Breast epithelium (tissue), 4 donors: ENCODE results near the gene SERTAD1. TPM values are rescaled to one million over a fixed set of nuclear protein-coding genes. Genes with fewer than 3 reads are reported as not detected.
"Not testable (repeated sequence)": the region's sequence is repeated elsewhere in the genome, so short reads cannot be mapped to it uniquely, and the experiment has no call there.

ENCODE experiments used
- DNase-seq, 2 donors: peaks; one replicate each; pipeline ENCODE4 v3.0.0-alpha.2; 2019; ENCODE audit warnings: low spot score in 2 of 2
- H3K27ac ChIP-seq, 2 donors: fragments of 200-600 bp; sonication (generic) in 1 of 2; one replicate each; pipeline ENCODE4 v1.5.1; 2016 to 2019; ENCODE audit warnings: mild to moderate bottlenecking in 1 of 2
- H3K27me3 ChIP-seq, 2 donors: fragments of 200-600 bp; sonication (generic) in 1 of 2; one replicate each; pipeline versions ENCODE4 v1.5.1 to v1.6.0; 2017 to 2019; ENCODE audit warnings: control low read depth in 1 of 2, mild to moderate bottlenecking in 1 of 2
- H3K36me3 ChIP-seq: fragments of 200-600 bp; one replicate; pipeline ENCODE4 v1.5.1; 2019
- H3K4me1 ChIP-seq, 2 donors: fragments of 200-600 bp; sonication (generic); one replicate each; pipeline ENCODE4 v1.5.1; 2016 to 2019; ENCODE audit warnings: control low read depth in 1 of 2
- H3K4me3 ChIP-seq, 3 donors: fragments of 200-600 bp; sonication (generic); 1 replicate in 2 of 3; 2 replicates in 1 of 3; pipeline ENCODE4 v1.5.1; 2016 to 2019; ENCODE audit warnings: mild to moderate bottlenecking in 3 of 3, moderate library complexity in 2 of 3
- H3K9me3 ChIP-seq, 2 donors: fragments of 200-600 bp; sonication (generic) in 1 of 2; one replicate each; pipeline ENCODE4 v1.5.1; 2016 to 2019; ENCODE audit warnings: control low read depth in 1 of 2
- POLR2A ChIP-seq: fragments of 450-650 bp; IDR thresholded peaks from one replicate; pipeline ENCODE4 v1.6.1; 2016; ENCODE audit warnings: antibody characterized with exemption, mild to moderate bottlenecking, moderate library complexity
- POLR2AphosphoS5 ChIP-seq, 3 donors: sonication (generic); formaldehyde crosslinking; IDR thresholded peaks; one replicate each; pipeline ENCODE4 v1.6.1; 2017; ENCODE audit warnings: antibody characterized with exemption in 3 of 3
- intact Hi-C: fragments of 100-400 bp; cut with DNase I; formaldehyde crosslinking; loops from one replicate; pipeline ENCODE4 v1.15.1; 2023; ENCODE audit warnings: low total_unique reads
- total RNA-seq, 3 donors: library from RNA; depleted of rRNA; stranded (reverse); fragments of >200 nt; gene quantifications; one replicate each; pipeline ENCODE4 v1.1.0, GENCODE V29; 2016
- TF ChIP-seq, protein P1 (sequence below), 3 donors: fragments of 450-650 bp; IDR thresholded peaks; one replicate each; pipeline ENCODE4 v1.5.1; 2016 to 2017; ENCODE audit warnings: antibody characterized with exemption in 3 of 3, mild to moderate bottlenecking in 3 of 3, moderate library complexity in 3 of 3

Gene SERTAD1
- total RNA-seq, 3 donors from 2014 or later: 10.4 to 25.3 (median 18.0) TPM

DNA sequence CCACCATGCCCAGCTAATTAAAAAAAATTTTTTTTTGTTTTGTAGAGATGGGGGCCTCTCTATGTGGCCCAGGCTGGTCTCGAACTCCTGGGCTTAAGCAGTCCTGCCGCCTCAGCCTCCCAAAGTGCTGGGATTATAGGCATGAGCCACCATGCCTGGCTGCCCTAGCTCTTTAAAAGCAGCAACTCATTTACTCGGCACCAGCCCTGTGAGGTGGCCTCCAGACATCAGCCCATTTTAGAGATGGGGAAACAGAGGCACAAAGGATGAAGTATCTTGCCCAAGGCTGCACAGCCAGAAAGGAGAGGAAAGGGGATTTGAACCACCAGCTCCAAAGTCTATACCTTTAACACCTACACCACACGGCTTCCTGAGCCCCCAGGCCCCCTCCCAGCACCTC, 12.9 kb downstream of the SERTAD1 start:
- no peak for DNase-seq
- intact Hi-C loops: no loop called here
- Histone ChIP-seq H3K4me1 (peaks cover 0 to 7% of the 10 kb centered on the region in 2 donors), H3K36me3 (no peaks in the 10 kb centered on the region), H3K27ac (peak overlapping the region in 1 of 2 donors; percentile 72), H3K4me3 (peak overlapping the region in 2 of 3 donors; percentile 17 to 39), H3K27me3 (no peaks in the 10 kb centered on the region), H3K9me3 (no peaks in the 10 kb centered on the region)
- TF ChIP-seq, protein P1, sequence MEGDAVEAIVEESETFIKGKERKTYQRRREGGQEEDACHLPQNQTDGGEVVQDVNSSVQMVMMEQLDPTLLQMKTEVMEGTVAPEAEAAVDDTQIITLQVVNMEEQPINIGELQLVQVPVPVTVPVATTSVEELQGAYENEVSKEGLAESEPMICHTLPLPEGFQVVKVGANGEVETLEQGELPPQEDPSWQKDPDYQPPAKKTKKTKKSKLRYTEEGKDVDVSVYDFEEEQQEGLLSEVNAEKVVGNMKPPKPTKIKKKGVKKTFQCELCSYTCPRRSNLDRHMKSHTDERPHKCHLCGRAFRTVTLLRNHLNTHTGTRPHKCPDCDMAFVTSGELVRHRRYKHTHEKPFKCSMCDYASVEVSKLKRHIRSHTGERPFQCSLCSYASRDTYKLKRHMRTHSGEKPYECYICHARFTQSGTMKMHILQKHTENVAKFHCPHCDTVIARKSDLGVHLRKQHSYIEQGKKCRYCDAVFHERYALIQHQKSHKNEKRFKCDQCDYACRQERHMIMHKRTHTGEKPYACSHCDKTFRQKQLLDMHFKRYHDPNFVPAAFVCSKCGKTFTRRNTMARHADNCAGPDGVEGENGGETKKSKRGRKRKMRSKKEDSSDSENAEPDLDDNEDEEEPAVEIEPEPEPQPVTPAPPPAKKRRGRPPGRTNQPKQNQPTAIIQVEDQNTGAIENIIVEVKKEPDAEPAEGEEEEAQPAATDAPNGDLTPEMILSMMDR (IDR thresholded peaks at IDR 0.05): no peak
- TF ChIP-seq POLR2AphosphoS5 (IDR thresholded peaks at IDR 0.05) (no peak), POLR2A (no peak)

DNA sequence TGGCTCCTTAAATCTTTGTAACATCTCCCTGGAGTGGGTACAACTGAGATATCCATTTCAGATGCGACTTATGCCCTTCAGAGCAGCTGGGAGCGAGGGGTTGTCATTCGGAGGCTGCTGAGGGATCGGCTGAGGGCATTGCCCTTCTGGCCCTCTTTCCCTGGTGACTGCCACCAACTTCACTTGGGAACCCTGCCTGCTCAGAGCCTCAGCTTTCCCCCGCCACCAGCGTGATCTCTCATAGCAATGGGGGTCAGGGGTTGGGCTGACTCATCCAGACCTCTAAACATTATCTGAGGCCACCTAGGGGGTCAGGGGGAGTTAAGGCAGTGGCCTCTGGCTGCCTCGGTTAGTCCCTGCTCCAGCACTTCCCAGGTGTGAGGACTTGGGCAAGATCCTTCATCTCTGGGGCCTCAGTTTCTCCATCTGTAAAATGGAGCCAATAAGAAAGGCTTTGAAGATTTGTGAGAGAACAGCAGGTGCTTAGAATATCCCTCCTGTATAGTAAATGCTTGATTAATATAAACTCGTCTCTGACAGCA, 13.8 kb downstream of the SERTAD1 start:
- no peaks in the 10 kb centered on the region for H3K36me3 ChIP-seq
- TF ChIP-seq, protein P1 (IDR thresholded peaks at IDR 0.05): no peak
- no peak for TF ChIP-seq POLR2AphosphoS5 (IDR thresholded peaks at IDR 0.05)
- no peak for TF ChIP-seq POLR2A
- H3K4me1 ChIP-seq: peaks cover 0 to 7% of the 10 kb centered on the region in 2 donors
- H3K4me3 ChIP-seq: no peak overlapping the region
- peak overlapping the region; percentile 72 to 85 for H3K27ac ChIP-seq
- H3K27me3 ChIP-seq: no peaks in the 10 kb centered on the region
- intact Hi-C loops: no loop called here
- no peak for DNase-seq
- H3K9me3 ChIP-seq: no peaks in the 10 kb centered on the region

DNA sequence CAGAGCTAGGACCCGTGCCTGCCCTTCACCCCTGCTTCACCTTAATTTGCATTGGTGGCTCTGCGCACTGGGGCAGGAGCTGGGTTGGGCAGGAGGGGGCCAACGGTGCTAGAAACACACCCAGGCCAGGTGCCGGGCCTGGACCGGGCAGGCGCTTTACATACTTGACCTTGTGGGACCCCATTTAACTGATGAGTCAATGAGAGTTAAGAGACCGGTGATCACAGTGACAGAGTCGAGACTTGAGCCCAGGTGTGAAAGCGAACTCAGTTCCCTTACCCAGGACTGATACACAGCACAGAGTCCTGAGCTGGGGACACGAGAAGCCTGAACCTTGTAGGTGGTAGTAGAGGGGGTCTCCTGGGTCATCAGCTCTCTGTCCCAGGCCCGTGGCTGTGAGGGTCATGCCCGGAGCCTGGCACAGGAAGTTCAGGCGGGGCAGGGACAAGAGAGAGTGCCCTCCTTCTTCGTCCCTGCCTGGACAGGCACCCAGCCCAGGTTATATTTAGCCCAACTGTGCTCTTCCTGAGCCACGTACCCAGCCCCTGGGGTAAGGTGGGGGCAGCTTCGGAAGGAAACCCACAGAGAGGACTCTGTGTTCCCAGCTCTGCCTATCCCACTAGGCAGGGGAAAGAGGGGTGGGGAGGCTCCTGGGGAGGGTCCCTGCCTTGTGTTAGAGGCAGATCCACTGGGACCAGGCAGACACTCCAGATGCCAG, 14.5 kb downstream of the SERTAD1 start:
- intact Hi-C loops: no loop called here
- Histone ChIP-seq H3K27ac (peak overlapping the region; percentile 72 to 85), H3K27me3 (no peaks in the 10 kb centered on the region), H3K4me3 (peak overlapping the region in 1 of 3 donors; percentile 28), H3K4me1 (peaks cover 0 to 7% of the 10 kb centered on the region in 2 donors), H3K36me3 (no peaks in the 10 kb centered on the region), H3K9me3 (no peaks in the 10 kb centered on the region)
- peak in 1 of 3 donors; percentile 34 for TF ChIP-seq POLR2AphosphoS5 (IDR thresholded peaks at IDR 0.05)
- TF ChIP-seq POLR2A: no peak
- TF ChIP-seq, protein P1 (IDR thresholded peaks at IDR 0.05): no peak
- peak in 1 of 2 donors; percentile 62 for DNase-seq

DNA sequence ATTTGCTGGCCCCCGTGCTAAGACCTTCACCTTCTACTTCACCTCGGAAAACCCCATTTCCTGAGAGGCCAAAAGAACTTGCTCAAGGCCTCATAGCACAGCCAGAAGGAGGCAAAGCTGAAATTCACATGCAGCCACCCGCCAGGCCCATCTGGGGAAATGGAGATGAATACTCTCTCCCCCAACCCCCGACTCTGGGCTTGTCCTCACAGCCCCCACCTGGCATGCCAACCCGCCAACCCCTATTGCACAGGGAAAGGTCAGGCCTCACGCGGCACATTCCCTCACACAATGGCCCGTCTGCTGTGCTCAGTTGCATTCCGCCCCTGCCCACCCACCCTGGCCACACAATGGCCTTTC, 15.8 kb downstream of the SERTAD1 start:
- Histone ChIP-seq H3K4me1 (peaks cover 0 to 6% of the 10 kb centered on the region in 2 donors), H3K27me3 (no peaks in the 10 kb centered on the region), H3K36me3 (no peaks in the 10 kb centered on the region), H3K27ac (peak overlapping the region in 1 of 2 donors; percentile 72), H3K9me3 (no peaks in the 10 kb centered on the region), H3K4me3 (no peak overlapping the region)
- intact Hi-C loops: no loop called here
- TF ChIP-seq, protein P1 (IDR thresholded peaks at IDR 0.05): no peak
- TF ChIP-seq POLR2AphosphoS5 (IDR thresholded peaks at IDR 0.05) (no peak), POLR2A (no peak)
- no peak for DNase-seq

DNA sequence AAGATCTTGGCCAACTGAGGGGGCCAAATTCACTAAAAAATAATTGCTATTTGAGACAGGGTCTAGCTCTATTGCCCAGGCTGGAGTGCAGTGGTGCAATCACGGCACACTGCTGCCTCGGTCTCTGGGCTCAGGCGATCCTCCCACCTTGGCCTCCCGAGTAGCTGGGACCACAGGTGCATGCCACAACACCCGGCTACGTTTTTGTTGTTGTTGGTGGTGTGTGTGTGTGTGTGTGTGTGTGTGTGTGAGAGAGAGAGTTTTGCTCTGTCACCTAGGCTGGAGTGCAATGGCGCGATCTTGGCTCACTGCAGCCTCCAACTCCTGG, 17.2 kb downstream of the SERTAD1 start:
- intact Hi-C loops, H3K4me3 ChIP-seq: not testable (repeated sequence)

More for the DNA sequence above, 17.2 kb downstream of the SERTAD1 start:
- not testable (repeated sequence) for H3K36me3 ChIP-seq, H3K9me3 ChIP-seq, H3K27me3 ChIP-seq, H3K4me1 ChIP-seq, H3K27ac ChIP-seq, DNase-seq
